Islet precursor cell (in vitro differentiated cells): ENCODE results near the gene NDE1.
"Not testable (repeated sequence)": the region's sequence is repeated elsewhere in the genome, so short reads cannot be mapped to it uniquely, and the experiment has no call there.

Experiments used
- DNase-seq: peaks from one replicate; pipeline ENCODE4 v3.0.0-alpha.2; 2018

Gene NDE1

GRCh38 chr16:15621456-15621855 lies 28.6 kb upstream of the NDE1 start:
- no peak for DNase-seq

DNA sequence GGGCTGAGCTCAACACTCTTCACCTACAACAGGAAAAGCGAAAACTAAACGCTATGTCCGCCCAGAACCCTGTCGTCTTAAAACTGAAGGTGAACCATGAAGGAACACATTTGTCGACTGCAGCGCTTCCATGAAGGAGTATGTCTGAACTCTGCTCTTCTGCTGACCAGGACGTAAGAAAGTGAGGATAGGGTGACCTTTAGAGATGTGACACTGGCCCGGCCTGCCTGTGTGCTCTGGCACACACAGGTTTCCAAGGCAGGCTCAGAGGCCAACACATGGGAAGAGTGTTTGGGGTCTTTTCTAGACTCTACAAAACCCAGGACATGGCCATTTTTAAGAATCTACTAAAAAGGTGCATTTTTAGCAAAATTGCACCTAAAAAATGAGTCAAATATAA lies 28.2 kb upstream of the NDE1 start:
- no peak for DNase-seq

GRCh38 chr16:15631730-15632409 lies 18.2 kb upstream of the NDE1 start:
- DNase-seq, result no peak

DNA sequence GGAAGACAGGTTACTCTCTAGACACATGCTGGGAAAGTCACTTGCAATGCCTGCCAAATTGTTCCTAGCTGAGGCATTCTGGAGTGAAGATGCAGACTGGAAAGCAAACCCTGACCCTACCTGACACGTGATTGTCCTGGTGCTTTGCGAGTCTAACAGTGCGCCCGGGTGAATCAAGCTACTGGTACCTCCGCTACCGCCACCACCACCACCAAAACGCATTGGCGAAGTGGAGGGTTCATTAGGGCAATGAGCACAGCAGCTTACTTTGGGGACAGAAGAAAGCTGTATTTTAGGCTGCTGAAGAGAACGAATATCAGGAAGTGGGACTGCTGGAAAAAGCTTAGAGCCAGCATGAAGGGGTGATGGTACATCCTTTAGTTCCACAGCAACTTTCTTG lies 14.1 kb upstream of the NDE1 start:
- DNase-seq, result no peak

DNA sequence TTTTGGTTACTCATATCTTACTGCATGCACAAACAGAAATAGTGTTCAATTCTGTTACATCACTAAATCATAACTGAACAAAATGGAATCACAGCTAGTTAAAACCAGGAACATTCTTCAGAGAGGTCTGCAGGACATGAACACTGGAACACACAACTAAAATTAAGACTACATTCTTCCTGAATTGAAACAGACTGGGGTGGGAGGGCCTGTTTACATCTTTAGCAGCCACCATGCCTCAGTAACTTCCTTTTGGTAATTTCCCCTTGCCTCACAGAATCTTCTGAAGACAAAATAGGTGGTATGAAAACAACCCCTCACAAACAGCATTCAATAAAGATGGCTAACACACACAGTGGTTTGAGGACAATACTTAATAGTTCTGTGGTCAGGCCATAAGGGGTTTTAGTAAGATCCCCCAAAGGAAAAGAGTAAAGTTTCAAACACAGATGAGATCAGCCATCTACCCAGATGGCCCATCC lies 13.6 kb upstream of the NDE1 start:
- peak; percentile 12 for DNase-seq

DNA sequence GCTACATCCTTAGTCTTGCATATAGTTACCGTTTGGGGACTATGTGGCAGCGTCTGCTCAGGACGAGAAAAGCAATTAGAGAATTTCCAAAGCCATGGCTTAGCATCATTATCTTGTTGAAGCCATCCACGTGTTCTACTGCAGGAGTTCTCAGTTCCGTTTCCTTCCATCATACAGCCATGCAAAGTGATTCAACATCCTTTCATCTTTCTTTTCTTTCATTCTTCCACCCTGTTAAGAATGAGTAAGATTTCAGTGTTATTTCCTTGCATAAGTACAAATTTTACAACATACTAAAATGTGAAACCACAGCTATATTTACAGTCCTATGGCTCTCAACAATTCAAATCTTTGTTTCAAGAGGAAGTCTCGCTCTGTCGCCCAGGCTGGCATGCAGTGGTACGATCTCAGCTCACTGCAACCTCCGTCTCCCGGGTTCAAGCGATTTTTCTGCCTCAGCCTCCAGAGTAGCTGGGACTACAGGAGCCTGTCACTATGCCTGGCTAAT lies 10.9 kb upstream of the NDE1 start:
- DNase-seq, result no peak

GRCh38 chr16:15640966-15641365 lies 9.1 kb upstream of the NDE1 start:
- no peak for DNase-seq

- DNase-seq, result no peak
These were observed 8.1 kb upstream of the NDE1 start for GRCh38 chr16:15641753-15642556.

DNA sequence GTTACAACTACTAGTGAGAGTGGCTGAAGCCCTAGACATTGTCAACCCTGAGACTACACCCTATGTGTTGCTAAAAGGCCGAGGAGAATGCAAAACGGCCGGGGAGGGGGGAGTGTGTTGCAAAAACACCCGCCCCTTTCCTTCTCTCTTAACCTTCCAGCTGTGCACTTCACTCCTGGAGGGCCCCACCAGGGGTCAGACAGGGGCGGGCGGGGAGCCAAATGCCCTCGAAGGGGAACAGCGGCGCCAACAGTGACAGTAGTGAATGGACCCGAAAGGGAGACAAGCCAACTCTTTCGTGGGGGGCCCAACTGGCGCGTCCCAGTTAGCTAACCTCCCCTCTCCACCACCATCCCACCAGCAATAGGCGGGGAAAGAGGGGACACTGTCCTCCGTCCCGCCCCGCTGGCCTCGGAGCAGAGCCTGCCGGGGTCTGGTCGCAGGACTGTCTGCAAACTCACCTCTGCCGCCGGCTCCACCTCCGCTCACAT lies 7.4 kb upstream of the NDE1 start:
- DNase-seq, result peak; percentile 93

- peak; percentile 98 for DNase-seq
These were observed 6.7 kb upstream of the NDE1 start, which contains the start of gene MARF1 for GRCh38 chr16:15643048-15643945. Gene MARF1 (minus strand): TSS chr16:15643154. CDS start chr16:15639233, 3,921 bp downstream.

DNA sequence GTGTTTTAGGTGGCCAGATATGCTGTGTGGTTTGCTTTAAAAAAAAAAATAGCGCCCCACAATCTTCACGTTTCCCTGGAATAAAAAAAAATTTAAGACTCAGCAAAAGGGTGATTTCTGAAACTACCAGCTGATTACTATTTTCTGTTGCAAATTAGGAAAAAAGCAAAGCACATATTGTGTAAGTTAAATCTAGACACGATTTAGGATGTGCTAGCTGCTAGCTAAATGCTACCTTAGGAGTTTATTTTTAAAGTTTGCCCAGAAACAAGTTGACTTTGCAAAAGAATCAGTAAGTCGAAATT lies 6.1 kb upstream of the NDE1 start:
- no peak for DNase-seq

GRCh38 chr16:15644267-15644961 lies 5.6 kb upstream of the NDE1 start:
- DNase-seq, result peak; percentile 63

- DNase-seq, result peak; percentile 61
These were observed 5.0 kb upstream of the NDE1 start for GRCh38 chr16:15644962-15645465.

DNA sequence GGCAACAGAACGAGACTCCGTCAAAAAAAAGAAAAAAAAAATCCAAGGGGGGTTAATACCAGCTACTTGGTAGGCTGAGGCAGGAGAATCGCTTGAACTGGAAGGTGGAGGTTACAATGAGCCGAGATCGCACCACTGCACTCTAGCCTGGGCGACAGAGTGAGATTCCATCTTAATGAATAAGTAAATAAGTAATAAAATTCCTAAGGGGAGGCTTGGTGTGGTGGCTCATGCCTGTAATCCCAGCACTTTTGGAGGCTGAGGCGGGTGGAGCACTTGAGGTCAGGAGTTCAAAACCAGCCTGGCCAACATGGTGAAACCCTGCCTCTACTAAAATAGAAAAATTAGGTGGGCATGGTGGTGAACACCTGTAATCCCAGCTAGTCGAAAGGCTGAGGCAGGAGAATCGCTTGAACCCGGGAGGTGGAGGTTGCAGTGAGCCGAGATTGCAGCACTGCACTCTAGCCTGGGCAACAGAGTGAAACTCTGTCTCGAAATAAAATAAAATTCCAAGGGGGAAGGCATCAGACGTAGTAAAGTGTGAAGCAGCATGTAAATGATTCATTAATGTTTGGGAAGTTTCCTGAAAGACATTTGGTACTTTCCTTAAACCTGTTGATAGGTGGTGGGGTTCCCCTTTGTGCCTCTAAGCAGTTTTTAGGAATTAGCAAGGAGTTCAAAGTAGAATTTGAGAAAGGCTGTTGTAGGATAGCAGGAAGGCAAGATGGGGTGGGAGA lies 3.3 kb upstream of the NDE1 start:
- DNase-seq, result peak; percentile 6

- peak; percentile 13 for DNase-seq
These were observed 2.6 kb upstream of the NDE1 start for GRCh38 chr16:15647294-15648014.

DNA sequence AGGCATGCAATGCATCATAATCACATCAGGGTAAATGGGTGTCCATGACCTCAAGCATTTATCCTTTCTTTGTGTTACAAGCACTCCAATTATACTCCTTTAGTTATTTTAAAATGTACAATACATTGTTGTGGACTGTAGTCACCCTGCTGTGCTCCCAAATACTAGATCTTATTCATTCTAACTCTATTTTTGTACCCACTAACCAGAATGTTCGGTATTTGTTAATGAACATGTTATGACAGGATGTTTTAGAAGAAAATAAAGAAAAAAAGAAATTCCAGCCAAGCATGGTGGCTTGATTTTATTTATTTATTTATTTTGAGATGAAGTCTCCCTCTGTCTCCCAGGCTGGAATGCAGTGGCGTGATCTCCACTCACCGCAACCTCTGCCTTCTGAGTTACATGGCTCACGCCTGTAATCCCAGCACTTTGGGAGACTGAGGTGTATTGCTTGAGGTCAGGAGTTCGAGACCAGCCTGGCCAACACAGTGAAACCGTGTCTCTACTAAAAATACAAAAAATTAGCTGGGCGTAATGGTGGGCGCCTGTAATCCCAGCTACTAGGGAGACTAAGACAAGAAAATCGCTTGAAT lies 1.8 kb upstream of the NDE1 start:
- no peak for DNase-seq

DNA sequence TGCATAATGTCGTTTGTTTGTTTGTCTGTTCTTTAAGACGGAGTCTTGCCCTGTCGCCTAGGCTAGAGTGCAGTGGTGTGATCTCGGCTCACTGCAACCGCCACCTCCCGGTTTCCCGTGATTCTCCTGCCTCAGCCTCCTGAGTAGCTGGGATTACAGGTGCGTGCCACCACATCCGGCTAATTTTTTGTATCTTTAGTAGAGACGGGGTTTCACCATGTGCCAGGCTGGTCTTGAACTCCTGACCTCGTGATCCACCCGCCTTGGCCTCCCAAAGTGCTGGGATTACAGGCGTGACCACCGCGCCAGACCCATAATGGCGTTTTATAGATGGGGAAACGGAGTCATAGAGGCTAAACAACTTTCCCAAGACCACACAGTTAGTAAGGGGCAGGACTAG lies 734 bp upstream of the NDE1 start:
- DNase-seq, result not testable (repeated sequence)

DNA sequence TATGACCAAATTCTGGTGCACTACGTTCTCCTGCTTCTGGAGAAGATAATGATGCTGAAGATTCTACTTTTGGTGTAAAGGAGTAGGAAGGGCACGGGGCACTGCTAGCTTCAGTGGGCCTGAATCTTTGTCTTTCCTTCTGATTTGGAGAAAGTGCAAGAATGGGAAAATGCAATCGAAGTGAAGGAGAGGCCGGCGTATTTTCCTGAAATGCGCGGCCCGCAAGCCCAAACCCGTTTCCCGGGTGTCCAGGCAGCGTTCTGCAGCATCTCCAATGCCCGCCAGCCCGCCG lies 372 bp upstream of the NDE1 start:
- DNase-seq, result no peak

- peak; percentile 59 for DNase-seq
These were observed 690 bp downstream of the NDE1 start for GRCh38 chr16:15650698-15651171.

DNA sequence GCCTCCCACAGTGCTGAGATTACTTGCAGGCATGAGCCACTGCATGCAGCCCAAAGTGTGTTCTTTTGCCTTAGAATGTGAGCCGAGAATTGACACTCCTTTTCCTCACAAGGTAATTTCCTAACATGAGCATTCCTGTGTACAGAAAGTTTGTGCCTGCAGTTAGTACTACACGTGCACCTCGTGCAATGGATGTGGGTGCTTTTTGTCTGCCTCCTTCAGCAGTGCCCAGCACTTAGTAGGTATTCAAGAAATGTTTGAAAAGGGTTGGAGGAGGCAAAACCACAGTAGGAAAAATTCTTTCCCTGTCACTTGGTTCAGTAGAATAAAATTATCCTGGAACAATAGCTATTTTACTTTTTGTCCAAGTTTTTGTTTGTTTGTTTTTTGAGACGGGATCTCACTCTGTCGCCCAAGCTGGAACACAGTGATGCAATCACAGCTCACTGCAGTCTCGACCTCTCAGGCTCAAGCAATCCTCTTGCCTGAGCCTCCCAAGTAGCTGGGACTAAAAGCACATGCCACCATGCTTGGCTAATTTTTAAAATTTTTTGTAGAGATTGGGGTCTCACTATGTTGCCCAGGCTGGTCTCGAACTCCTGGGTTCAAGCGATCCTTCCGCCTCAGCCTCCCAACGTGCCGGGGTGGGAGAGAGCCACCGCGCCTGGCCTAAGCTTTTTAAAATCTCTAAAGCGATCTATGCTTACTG lies 2.4 kb downstream of the NDE1 start:
- DNase-seq, result no peak
